AG09309 (cell line): Measurements from ENCODE around the gene RIPOR3.

ENCODE experiments used
- DNase-seq: peaks from one replicate; pipeline ENCODE4 v3.0.0-alpha.2; 2010; ENCODE audit warnings: low read depth
- H3K4me3 ChIP-seq: 2 replicates; pipeline ENCODE4 v1.5.1; 2011; ENCODE audit warnings: mild to moderate bottlenecking, low read depth, low read length, moderate library complexity; ENCODE audit not compliant: control insufficient read depth
- TF ChIP-seq, protein P1 (sequence below): IDR thresholded peaks from 2 replicates; pipeline ENCODE4 v1.5.1; 2011; ENCODE audit warnings: mild to moderate bottlenecking, low read depth, low read length, inconsistent platforms; ENCODE audit not compliant: insufficient read depth, control insufficient read depth; ENCODE audit errors: missing control alignments

RIPOR3 gene, protein sequence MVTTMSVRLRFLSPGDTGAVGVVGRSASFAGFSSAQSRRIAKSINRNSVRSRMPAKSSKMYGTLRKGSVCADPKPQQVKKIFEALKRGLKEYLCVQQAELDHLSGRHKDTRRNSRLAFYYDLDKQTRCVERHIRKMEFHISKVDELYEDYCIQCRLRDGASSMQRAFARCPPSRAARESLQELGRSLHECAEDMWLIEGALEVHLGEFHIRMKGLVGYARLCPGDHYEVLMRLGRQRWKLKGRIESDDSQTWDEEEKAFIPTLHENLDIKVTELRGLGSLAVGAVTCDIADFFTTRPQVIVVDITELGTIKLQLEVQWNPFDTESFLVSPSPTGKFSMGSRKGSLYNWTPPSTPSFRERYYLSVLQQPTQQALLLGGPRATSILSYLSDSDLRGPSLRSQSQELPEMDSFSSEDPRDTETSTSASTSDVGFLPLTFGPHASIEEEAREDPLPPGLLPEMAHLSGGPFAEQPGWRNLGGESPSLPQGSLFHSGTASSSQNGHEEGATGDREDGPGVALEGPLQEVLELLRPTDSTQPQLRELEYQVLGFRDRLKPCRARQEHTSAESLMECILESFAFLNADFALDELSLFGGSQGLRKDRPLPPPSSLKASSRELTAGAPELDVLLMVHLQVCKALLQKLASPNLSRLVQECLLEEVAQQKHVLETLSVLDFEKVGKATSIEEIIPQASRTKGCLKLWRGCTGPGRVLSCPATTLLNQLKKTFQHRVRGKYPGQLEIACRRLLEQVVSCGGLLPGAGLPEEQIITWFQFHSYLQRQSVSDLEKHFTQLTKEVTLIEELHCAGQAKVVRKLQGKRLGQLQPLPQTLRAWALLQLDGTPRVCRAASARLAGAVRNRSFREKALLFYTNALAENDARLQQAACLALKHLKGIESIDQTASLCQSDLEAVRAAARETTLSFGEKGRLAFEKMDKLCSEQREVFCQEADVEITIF

DNA sequence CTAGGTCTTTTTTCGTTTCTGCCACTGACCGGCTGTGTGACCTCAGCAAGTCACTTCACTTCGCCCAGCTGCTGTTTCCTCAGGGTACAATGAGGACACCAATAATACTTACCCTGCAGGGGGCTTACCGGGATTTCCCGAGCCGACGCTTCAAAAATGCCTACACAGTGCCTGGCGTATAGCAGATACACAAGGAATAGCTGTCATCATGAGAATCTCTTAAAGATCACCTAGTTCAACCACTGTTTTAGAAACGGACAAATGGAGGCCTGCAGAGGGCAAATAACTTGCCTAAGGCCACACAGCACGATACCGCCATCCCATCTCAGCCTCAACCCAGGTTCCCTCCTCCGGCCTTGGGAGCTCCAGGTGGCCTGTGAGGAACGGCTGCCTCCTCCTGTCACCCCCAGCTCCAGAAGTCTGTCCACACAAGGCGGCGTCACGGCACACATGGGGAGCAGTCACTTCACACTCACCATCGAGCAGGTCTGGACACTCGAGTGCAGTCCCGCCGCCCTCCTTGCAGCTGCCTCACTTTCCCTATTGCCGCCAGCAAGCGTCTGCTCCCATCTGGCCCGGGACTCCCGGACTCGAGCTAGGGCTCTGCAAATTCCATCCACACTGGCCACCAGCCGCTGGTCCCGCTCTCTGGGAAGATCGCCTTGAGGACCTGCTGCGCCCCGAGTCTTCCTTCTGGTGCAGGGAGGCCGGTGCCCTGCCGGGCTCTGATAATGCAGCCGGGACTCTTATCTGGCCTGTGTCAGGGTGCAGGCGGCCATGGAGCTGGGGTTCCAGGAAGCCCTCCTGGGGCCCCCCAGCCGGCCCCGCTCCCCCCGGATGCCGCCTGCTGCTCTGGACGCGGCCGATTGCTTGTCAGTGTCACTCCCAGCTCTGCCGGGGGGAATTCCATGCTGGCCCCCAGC lies at the start of gene RIPOR3:
Gene RIPOR3 (minus strand): TSS at position 893 of the 923 bp plus-strand sequence. CDS start 414 bp downstream, at position 479.
- TF ChIP-seq, protein P1, sequence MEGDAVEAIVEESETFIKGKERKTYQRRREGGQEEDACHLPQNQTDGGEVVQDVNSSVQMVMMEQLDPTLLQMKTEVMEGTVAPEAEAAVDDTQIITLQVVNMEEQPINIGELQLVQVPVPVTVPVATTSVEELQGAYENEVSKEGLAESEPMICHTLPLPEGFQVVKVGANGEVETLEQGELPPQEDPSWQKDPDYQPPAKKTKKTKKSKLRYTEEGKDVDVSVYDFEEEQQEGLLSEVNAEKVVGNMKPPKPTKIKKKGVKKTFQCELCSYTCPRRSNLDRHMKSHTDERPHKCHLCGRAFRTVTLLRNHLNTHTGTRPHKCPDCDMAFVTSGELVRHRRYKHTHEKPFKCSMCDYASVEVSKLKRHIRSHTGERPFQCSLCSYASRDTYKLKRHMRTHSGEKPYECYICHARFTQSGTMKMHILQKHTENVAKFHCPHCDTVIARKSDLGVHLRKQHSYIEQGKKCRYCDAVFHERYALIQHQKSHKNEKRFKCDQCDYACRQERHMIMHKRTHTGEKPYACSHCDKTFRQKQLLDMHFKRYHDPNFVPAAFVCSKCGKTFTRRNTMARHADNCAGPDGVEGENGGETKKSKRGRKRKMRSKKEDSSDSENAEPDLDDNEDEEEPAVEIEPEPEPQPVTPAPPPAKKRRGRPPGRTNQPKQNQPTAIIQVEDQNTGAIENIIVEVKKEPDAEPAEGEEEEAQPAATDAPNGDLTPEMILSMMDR, result no peak
- H3K4me3 ChIP-seq, result peak within 1 kb of the TSS; percentile 40
- no peak for DNase-seq

DNA sequence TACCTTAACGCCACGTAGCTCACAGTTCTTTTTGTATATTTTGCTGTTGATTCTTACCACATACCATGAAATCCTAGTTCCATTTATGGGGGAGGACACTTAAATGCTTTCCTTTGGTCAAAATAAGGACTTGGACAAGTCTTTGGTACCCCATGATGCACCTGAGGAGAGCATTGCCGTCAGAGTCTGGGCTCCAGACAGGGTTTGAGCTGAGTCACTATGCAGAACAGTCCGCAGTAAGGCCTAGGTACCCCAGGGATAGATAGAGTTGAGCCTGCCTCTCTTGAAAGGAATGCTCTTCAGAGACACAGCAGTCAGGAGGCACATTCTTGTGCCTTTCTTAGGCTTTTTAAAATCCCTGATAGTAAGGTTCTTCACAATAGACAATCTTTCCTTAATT lies 46.0 kb upstream of the RIPOR3 start:
- DNase-seq, result no peak
- TF ChIP-seq, protein P1, result no peak
- H3K4me3 ChIP-seq, result no peak overlapping the region

DNA sequence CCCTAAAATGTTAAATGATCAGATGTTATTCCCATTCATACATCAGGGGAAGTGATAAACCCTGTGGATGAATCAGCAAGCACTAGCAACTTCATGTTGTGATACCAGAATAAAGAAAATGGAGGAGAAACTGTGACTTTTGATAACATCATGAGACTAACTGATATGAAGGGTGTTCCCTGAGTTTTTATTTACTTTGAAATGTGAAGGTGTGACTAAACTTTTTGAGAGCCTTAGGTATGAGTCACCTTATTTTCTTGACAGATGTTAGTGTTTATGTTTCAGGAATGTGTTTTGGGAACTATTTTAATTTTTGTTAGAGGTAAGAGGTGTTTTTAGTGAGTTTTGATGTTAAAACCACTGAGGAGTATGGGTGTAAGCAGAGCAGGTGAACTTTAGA lies 44.5 kb upstream of the RIPOR3 start:
- DNase-seq, result no peak
- TF ChIP-seq, protein P1, result no peak
- no peak overlapping the region for H3K4me3 ChIP-seq

DNA sequence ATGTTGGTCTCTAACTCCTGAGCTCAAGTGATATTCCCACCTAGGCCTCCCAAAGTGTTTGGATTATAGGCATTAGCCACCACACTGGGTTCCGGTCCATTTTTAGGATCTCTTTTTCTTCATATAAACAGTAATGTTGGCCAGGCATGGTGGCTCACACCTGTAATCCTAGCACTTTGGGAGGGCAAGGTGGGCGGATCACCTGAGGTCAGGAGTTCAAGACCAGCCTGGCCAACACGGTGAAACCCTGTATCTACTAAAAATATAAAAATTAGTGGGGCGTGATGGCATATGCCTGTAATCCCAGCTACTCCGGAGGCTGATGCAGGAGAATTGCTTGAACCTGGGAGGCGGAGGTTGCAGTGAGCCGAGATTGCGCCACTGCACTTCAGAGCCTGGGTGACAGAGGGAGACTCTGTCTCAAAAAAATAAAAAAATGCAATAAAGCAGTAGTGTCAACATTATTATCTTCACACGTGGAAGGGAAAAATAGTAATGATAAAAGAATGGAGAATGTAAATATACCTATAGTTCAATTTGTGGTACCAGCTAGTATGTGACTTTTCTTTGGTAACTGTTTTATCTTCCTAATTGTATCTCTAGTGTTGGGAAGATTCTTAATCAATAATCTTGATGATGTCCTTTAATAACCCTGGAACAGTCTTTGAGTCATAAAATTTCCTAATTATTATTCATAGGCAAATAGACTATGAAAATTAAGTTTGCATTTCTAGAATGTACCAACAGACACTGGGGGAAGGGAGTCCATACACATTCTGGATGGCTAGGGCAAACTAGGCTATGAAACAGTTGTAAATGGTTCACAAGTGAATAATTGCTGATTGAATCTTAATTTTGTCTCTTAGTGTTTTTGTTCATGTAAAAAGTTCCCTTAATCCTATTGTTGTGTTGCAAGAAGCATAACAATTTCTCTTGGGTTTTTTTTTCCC lies 43.7 kb upstream of the RIPOR3 start:
- TF ChIP-seq, protein P1, result no peak
- DNase-seq, result no peak
- H3K4me3 ChIP-seq, result no peak overlapping the region

DNA sequence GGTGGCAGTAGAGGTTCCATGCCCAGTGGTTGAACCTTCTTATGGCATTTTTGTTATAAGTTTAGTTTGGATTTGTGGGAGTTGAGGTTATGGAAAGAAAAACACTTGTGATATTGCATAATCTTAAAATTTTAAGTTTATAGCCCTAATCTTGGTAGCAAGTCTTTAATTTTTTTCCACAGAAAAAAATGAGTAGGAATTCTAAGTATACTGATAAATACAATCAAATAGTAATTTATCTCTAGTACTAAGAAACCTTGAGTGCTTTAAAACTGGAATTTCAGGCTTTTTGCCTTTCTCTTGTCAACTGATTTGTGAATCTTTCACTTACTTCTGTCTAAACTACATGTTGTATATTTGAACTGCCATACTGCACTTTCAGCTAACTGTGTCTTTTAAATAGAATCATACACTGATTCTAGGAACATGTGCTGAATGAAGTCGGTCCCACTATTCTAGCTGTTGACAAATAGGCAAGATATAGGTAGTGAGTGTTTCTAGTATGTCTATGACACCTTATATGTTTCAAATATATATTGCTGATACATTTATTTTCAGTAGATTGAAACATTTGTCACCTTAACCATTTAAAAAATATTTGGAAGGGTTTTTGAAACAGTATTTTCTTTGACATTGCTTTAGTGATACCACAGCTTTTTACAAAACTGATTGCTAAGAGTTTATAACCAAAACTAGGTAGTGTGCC lies 42.5 kb upstream of the RIPOR3 start:
- TF ChIP-seq, protein P1, result no peak
- H3K4me3 ChIP-seq, result no peak overlapping the region
- no peak for DNase-seq
